HEK293T (cell line): ENCODE results near the gene SCN1A.

Experiments
- CTCF ChIA-PET: fragments of 350-600 bp; formaldehyde crosslinking; extraction: SDS; loops from one replicate; lab custom pipeline; 2021; ENCODE audit warnings: antibody characterized with exemption, inconsistent platforms; lab: Yijun Ruan, JAX
- POLR2A ChIA-PET: fragments of 350-600 bp; formaldehyde crosslinking; extraction: SDS; loops from one replicate; lab custom pipeline; 2020; ENCODE audit warnings: antibody characterized with exemption, inconsistent platforms; lab: Yijun Ruan, JAX
- DNase-seq: peaks from one replicate; pipeline ENCODE4 v3.0.0; 2012; ENCODE audit warnings: mixed read lengths; ENCODE audit errors: extremely low spot score
- ARNT ChIP-seq: fragments of 450-650 bp; IDR thresholded peaks from 2 replicates; pipeline ENCODE4 v1.6.1; 2017; ENCODE audit warnings: mild to moderate bottlenecking
- BHLHE40 ChIP-seq: fragments of 450-650 bp; IDR thresholded peaks from 2 replicates; pipeline ENCODE4 v1.6.1; 2016; ENCODE audit warnings: mild to moderate bottlenecking, moderate library complexity, borderline replicate concordance
- CTBP1 ChIP-seq: fragments of 450-650 bp; IDR thresholded peaks from 2 replicates; pipeline ENCODE4 v1.6.1; 2016; ENCODE audit warnings: borderline replicate concordance
- ELF4 ChIP-seq: fragments of 450-650 bp; IDR thresholded peaks from 2 replicates; pipeline ENCODE4 v1.6.1; 2017; ENCODE audit warnings: antibody characterized with exemption
- FOXA1 ChIP-seq: fragments of 450-650 bp; IDR thresholded peaks from 2 replicates; pipeline ENCODE4 v1.6.1; 2016; ENCODE audit warnings: mild to moderate bottlenecking
- FOXK2 ChIP-seq: fragments of 450-650 bp; IDR thresholded peaks from 2 replicates; pipeline ENCODE4 v1.6.1; 2016; ENCODE audit warnings: mild to moderate bottlenecking
- FOXM1 ChIP-seq: fragments of 450-650 bp; IDR thresholded peaks from 2 replicates; pipeline ENCODE4 v1.6.1; 2017; ENCODE audit warnings: mild to moderate bottlenecking, borderline replicate concordance
- HDGF ChIP-seq: fragments of 450-650 bp; IDR thresholded peaks from 2 replicates; pipeline ENCODE4 v1.6.1; 2017; ENCODE audit warnings: antibody characterized with exemption, borderline replicate concordance
- L3MBTL2 ChIP-seq: fragments of 450-650 bp; conservative IDR thresholded peaks from 2 replicates; pipeline ENCODE4 v1.6.1; 2016; ENCODE audit warnings: mild to moderate bottlenecking
- LEF1 ChIP-seq: fragments of 450-650 bp; IDR thresholded peaks from 2 replicates; pipeline ENCODE4 v1.6.1; 2017; ENCODE audit warnings: mild to moderate bottlenecking, borderline replicate concordance
- NFRKB ChIP-seq: fragments of 450-650 bp; IDR thresholded peaks from 2 replicates; pipeline ENCODE4 v1.6.1; 2016; ENCODE audit warnings: mild to moderate bottlenecking, moderate library complexity
- PKNOX1 ChIP-seq: fragments of 450-650 bp; IDR thresholded peaks from 2 replicates; pipeline ENCODE4 v1.6.1; 2016
- SP1 ChIP-seq: fragments of 450-650 bp; IDR thresholded peaks from 2 replicates; pipeline ENCODE4 v1.6.1; 2017
- SUZ12 ChIP-seq: fragments of 450-650 bp; IDR thresholded peaks from 2 replicates; pipeline ENCODE4 v1.6.1; 2016; ENCODE audit warnings: mild to moderate bottlenecking
- TARDBP ChIP-seq: fragments of 450-650 bp; IDR thresholded peaks from 2 replicates; pipeline ENCODE4 v1.6.1; 2016
- ZNF384 ChIP-seq: fragments of 450-650 bp; IDR thresholded peaks from 2 replicates; pipeline ENCODE4 v1.6.1; 2016

Gene SCN1A

DNA sequence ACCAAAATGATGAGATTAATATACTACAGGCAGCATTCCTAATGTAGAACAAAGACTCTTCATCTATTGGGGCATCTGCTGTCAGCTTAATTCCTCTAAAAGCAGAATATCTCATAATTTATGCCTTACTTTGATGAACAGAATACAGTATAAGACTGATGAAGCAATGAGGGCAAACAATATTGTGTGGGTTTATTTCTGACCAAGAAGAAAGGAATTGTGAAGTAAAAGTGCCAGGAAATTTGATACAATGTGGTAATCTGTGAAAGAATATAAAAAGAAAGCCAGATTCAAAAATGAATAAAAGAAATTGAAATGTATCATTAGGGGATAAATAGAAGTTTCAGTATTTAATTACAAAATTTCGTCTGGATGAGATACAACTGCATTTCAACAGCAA lies 95.5 kb downstream of the SCN1A start:
- no peak for DNase-seq
- ChIA-PET CTCF (no interaction called here), POLR2A (no interaction called here)
- no peak for TF ChIP-seq TARDBP
- TF ChIP-seq FOXM1, result no peak
- no peak for TF ChIP-seq FOXA1
- no peak for TF ChIP-seq CTBP1
- no peak for TF ChIP-seq ELF4
- TF ChIP-seq ZNF384, result no peak
- no peak for TF ChIP-seq SP1
- TF ChIP-seq NFRKB, result no peak
- TF ChIP-seq SUZ12, result no peak
- no peak for TF ChIP-seq FOXK2
- no peak for TF ChIP-seq L3MBTL2
- no peak for TF ChIP-seq PKNOX1
- TF ChIP-seq BHLHE40, result no peak
- TF ChIP-seq HDGF, result no peak
- no peak for TF ChIP-seq ARNT
- TF ChIP-seq LEF1, result no peak

DNA sequence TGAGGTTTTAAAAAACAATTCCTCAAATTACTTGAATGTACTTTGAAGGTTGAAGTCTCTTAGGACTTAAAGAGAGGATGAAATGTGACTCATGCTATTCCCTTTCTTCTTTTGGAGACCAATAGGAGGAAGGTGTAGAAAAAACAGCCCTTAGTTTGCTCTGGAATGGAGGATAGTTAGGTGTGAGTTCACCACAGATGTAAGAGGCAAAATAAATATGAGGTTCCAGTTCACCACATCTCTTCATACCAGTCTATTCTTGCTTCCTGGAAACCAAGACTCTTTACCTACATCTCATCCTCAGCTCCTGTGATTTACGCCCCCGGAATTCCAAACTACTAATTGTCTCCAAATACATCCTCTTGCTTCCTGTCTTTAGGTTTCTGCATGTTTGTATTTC lies 96.8 kb downstream of the SCN1A start:
- POLR2A ChIA-PET, result no interaction called here

GRCh38 chr2:166025313-166025712 lies 102.5 kb downstream of the SCN1A start:
- ChIA-PET POLR2A (no interaction called here), CTCF (no interaction called here)
- TF ChIP-seq NFRKB (no peak), L3MBTL2 (no peak), HDGF (no peak), ARNT (no peak), FOXK2 (no peak), SP1 (no peak), FOXM1 (no peak), TARDBP (no peak), ZNF384 (no peak)
- DNase-seq, result no peak

More for the DNA sequence above, 96.8 kb downstream of the SCN1A start:
- TF ChIP-seq HDGF, result no peak
- CTCF ChIA-PET, result no interaction called here
- no peak for DNase-seq

DNA sequence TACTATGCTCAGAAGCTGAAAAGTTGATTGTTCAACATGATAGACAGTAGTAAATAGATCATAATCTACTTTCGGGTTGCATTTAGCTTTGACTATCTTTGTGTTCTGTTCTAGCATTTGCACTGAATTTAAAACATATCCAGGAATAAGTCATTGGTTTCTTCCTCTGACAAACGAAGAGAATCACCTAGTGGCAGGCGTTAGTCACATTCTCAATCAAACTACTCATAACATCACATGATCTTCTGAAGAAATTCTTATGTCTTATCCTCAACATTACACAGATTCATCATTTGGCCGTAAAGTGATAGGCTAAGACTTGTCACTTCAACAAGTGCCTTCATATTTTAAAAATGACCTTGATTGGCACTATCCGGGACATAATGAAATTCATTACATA lies 110.6 kb downstream of the SCN1A start:
- CTCF ChIA-PET, result no interaction called here
- no peak for DNase-seq
- POLR2A ChIA-PET, result no interaction called here
- TF ChIP-seq CTBP1 (no peak), ELF4 (no peak), TARDBP (no peak), BHLHE40 (no peak), HDGF (no peak), L3MBTL2 (no peak), FOXK2 (no peak), NFRKB (no peak), FOXA1 (no peak), ARNT (no peak), SP1 (no peak), FOXM1 (no peak), ZNF384 (no peak), PKNOX1 (no peak), LEF1 (no peak), SUZ12 (no peak)

- DNase-seq, result no peak
- ChIA-PET CTCF (interaction anchor here (0.5 to 0.6 kb wide), 2 partner anchors 21 to 46 kb away, joined by 3 read pairs; no protein-coding TSS in a partner anchor), POLR2A (no interaction called here)
- TF ChIP-seq HDGF (no peak), ELF4 (no peak), PKNOX1 (no peak), FOXK2 (no peak)
Measured at GRCh38 chr2:166013878-166014277, 113.9 kb downstream of the SCN1A start.

GRCh38 chr2:166011660-166012059 lies 116.2 kb downstream of the SCN1A start:
- ChIA-PET POLR2A (no interaction called here), CTCF (no interaction called here)
- TF ChIP-seq CTBP1 (no peak), BHLHE40 (no peak), LEF1 (no peak), FOXA1 (no peak), TARDBP (no peak), NFRKB (no peak), HDGF (no peak), ZNF384 (no peak), PKNOX1 (no peak)
- no peak for DNase-seq

- no peak for TF ChIP-seq FOXA1
- no peak for TF ChIP-seq NFRKB
- no peak for TF ChIP-seq ARNT
- TF ChIP-seq LEF1, result no peak
- no peak for TF ChIP-seq TARDBP
- POLR2A ChIA-PET, result no interaction called here
- CTCF ChIA-PET, result no interaction called here
- no peak for DNase-seq
Measured at GRCh38 chr2:166000401-166000800, 127.4 kb downstream of the SCN1A start.
